K562 (cell line): ENCODE results near the gene KHSRP. TPM values are rescaled to one million over a fixed set of nuclear protein-coding genes. Genes with fewer than 3 reads are reported as not detected.

Experiments used
- BRD4 ChIP-seq: fragments of 200-600 bp; sonication (generic); IDR thresholded peaks from 2 replicates; pipeline ENCODE4 v1.6.1; 2017; ENCODE audit warnings: inconsistent platforms
- EP300 ChIP-seq: IDR thresholded peaks from 2 replicates; pipeline ENCODE4 v1.6.1; 2012; ENCODE audit warnings: low read length, improper control_type of control experiment
- NR1H2 ChIP-seq: sonication (generic); formaldehyde crosslinking; IDR thresholded peaks from 2 replicates; pipeline ENCODE4 v1.4.0; 2020; ENCODE audit warnings: mild to moderate bottlenecking, missing genetic modification reagents
- POLR2G ChIP-seq: fragments of 200-400 bp; formaldehyde crosslinking; IDR thresholded peaks from 2 replicates; pipeline ENCODE4 v1.6.1; 2017; ENCODE audit warnings: low read depth, mild to moderate bottlenecking, antibody characterized with exemption, low read length, moderate library complexity
- SLC30A9 ChIP-seq: fragments of 250-450 bp; sonication (Bioruptor Pico); IDR thresholded peaks from 2 replicates; pipeline ENCODE4 v1.8.0; 2022; ENCODE audit warnings: mild to moderate bottlenecking, moderate library complexity
- SUPT5H ChIP-seq: fragments of 450-650 bp; IDR thresholded peaks from 2 replicates; pipeline ENCODE4 v1.6.1; 2016
- ZBTB1 ChIP-seq: sonication (generic); formaldehyde crosslinking; IDR thresholded peaks from 2 replicates; pipeline ENCODE4 v1.8.1; 2023; ENCODE audit warnings: missing genetic modification reagents, low read depth, mild to moderate bottlenecking, borderline replicate concordance
- ZNF3 ChIP-seq: fragments of 250-450 bp; sonication (Bioruptor Pico); IDR thresholded peaks from 2 replicates; pipeline ENCODE4 v1.5.0; 2021; ENCODE audit warnings: mild to moderate bottlenecking, moderate library complexity
- polyA plus RNA-seq, 8 experiments: library from polyadenylated mRNA; depleted of rRNA in 4 of 8; stranded (reverse) in 5 of 8; unstranded in 3 of 8; fragments of >200 nt; fragmentation: Nextera tagmentation in 2 of 8; fragmentation: Illumina TruSeq in 1 of 8; extraction: Ambion mirVana in 2 of 8; extraction: Trizol in 1 of 8; gene quantifications; 2 replicates each; pipeline versions ENCODE4 v1.2.1 to v1.2.3, GENCODE V29; 2011 to 2014; ENCODE audit warnings: inconsistent platforms in 1 of 8, missing spikeins in 1 of 8
- total RNA-seq, 7 experiments: library from RNA; depleted of rRNA in 6 of 7; stranded (reverse); fragments of >200 nt in 6 of 7; fragmentation: Illumina TruSeq in 2 of 7; extraction: Trizol in 2 of 7; gene quantifications; 2 replicates each; pipeline versions ENCODE4 v1.2.1 to v1.2.3, GENCODE V29; 2011 to 2021; ENCODE audit warnings: low replicate concordance in 1 of 7
- TF ChIP-seq, protein P1 (sequence below): sonication (generic); formaldehyde crosslinking; IDR thresholded peaks from 2 replicates; pipeline ENCODE4 v1.8.1; 2023; ENCODE audit warnings: mild to moderate bottlenecking, missing genetic modification reagents
- TF ChIP-seq, protein P2 (sequence below): fragments of 450-650 bp; IDR thresholded peaks from 2 replicates; pipeline ENCODE4 v1.6.1; 2016
- TF ChIP-seq, protein P3 (sequence below): fragments of 250-450 bp; sonication (Bioruptor Pico); IDR thresholded peaks from 2 replicates; pipeline ENCODE4 v1.6.1; 2021; ENCODE audit warnings: mild to moderate bottlenecking
- TF ChIP-seq, protein P4 (sequence below): fragments of 250-450 bp; sonication (Bioruptor Pico); IDR thresholded peaks from 2 replicates; pipeline ENCODE4 v1.5.0; 2021

The KHSRP gene
- total and polyA plus RNA-seq, 9 of the 15 experiments (the other 6 are each of a cell fraction or from before 2014, with no cell fraction given): 4.2 to 564 (median 139) TPM

DNA sequence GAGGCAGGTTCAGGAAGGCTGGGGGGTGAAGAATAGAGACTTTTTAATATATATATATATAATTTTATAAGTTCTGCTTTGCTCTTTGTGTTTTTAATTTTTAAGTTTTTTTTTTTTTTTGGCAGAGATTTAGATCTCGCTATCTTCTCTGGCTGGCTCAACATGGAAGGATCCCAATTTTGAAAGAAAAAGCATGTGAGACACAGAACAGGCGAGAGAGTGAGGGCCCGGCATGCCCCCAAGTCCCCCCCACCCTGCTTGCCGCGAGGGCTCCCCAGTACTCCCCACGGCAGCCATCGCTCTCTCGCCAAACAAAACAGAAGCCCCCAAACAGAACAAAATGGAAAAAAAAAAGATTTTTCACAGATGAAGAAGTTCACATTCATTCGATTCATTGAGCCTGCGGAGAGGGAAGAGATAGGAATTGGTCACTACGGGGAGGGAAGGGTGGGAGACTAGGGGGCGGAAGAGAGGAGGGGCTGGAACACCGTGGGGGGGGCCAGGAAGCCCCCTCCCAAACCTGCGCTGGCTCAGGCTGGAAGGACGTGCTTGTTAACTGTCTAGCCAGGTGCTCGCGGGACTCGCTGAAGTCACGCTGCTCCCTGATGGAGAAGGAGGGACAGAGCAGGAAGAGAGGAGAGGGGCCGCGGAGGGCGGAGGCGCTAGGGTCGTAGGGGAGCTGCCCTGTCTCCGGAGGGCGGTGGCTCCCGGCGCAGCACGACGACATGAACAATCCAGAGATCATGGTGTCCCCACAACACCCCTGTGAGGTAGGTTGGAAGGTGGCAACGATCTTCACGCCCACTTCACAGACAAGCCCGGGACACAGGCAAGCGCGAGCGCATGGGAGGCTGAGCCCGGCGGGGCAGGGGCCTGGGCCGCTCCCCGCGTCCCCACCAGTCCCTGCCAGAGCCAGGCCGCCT, 10.6 kb downstream of the KHSRP start (continued):
- TF ChIP-seq, protein P1, sequence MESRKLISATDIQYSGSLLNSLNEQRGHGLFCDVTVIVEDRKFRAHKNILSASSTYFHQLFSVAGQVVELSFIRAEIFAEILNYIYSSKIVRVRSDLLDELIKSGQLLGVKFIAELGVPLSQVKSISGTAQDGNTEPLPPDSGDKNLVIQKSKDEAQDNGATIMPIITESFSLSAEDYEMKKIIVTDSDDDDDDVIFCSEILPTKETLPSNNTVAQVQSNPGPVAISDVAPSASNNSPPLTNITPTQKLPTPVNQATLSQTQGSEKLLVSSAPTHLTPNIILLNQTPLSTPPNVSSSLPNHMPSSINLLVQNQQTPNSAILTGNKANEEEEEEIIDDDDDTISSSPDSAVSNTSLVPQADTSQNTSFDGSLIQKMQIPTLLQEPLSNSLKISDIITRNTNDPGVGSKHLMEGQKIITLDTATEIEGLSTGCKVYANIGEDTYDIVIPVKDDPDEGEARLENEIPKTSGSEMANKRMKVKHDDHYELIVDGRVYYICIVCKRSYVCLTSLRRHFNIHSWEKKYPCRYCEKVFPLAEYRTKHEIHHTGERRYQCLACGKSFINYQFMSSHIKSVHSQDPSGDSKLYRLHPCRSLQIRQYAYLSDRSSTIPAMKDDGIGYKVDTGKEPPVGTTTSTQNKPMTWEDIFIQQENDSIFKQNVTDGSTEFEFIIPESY (CRISPR knock-in tag): peak; percentile 96
- TF ChIP-seq, protein P2, sequence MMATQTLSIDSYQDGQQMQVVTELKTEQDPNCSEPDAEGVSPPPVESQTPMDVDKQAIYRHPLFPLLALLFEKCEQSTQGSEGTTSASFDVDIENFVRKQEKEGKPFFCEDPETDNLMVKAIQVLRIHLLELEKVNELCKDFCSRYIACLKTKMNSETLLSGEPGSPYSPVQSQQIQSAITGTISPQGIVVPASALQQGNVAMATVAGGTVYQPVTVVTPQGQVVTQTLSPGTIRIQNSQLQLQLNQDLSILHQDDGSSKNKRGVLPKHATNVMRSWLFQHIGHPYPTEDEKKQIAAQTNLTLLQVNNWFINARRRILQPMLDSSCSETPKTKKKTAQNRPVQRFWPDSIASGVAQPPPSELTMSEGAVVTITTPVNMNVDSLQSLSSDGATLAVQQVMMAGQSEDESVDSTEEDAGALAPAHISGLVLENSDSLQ: no peak
- no peak for TF ChIP-seq SLC30A9 (CRISPR knock-in tag)
- TF ChIP-seq, protein P3, sequence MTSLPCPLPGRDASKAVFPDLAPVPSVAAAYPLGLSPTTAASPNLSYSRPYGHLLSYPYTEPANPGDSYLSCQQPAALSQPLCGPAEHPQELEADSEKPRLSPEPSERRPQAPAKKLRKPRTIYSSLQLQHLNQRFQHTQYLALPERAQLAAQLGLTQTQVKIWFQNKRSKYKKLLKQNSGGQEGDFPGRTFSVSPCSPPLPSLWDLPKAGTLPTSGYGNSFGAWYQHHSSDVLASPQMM (CRISPR knock-in tag): no peak
- TF ChIP-seq, protein P4, sequence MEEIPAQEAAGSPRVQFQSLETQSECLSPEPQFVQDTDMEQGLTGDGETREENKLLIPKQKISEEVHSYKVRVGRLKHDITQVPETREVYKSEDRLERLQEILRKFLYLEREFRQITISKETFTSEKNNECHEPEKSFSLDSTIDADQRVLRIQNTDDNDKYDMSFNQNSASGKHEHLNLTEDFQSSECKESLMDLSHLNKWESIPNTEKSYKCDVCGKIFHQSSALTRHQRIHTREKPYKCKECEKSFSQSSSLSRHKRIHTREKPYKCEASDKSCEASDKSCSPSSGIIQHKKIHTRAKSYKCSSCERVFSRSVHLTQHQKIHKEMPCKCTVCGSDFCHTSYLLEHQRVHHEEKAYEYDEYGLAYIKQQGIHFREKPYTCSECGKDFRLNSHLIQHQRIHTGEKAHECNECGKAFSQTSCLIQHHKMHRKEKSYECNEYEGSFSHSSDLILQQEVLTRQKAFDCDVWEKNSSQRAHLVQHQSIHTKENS: no peak
- no peak for TF ChIP-seq ZNF3 (CRISPR knock-in tag)
- no peak for TF ChIP-seq NR1H2 (CRISPR knock-in tag)
- no peak for TF ChIP-seq EP300
- TF ChIP-seq ZBTB1 (CRISPR knock-in tag): no peak
- no peak for TF ChIP-seq BRD4
- TF ChIP-seq POLR2G: peak; percentile 43; the same call in 1 of the 2 replicates
- TF ChIP-seq SUPT5H: 0 out of 2 replicates have a peak, but pooled peaks have one; percentile 28
